ENCODE results near the gene MRPL40.

Gene MRPL40

DNA sequence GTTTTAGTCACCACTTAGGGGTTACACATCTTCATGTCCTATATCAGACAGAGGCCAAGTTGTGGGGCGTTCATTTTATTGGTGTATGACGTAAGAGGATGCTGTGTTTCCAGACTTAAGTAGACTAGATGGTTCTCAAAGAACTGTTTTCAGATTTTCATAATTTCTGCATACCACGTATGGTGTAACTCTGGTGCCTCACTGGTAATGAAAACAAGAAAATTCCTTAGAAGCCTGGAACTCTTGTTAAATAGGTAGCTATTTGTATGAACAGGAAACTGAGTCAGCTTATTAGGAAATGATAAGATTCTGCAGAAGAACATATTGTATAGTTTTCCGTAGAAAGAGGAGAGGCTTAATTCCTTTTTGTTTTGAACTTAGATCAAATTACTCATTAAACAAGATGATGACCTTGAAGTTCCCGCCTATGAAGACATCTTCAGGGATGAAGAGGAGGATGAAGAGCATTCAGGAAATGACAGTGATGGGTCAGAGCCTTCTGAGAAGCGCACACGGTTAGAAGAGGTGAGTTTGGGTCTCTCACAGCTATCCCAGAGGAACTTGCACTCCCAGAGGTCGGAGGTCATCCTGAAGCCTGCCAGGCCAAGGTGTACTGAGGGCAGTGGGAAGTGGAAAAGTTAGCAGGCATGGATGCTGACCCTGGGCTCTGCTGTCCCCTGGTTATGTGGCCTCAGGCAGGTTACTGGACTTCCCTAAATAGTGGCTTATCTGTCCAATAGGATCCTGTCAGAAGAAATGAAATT is 51.3 kb downstream of the MRPL40 start:
- DNase-seq: no peak

All from bone marrow (tissue), 2 donors.